ENCODE results near the gene GP5. TPM values are rescaled to one million over a fixed set of nuclear protein-coding genes. Genes with fewer than 3 reads are reported as not detected.

The GP5 gene
- total RNA-seq, 2 experiments from 2014 or later: 3.3 TPM

DNA sequence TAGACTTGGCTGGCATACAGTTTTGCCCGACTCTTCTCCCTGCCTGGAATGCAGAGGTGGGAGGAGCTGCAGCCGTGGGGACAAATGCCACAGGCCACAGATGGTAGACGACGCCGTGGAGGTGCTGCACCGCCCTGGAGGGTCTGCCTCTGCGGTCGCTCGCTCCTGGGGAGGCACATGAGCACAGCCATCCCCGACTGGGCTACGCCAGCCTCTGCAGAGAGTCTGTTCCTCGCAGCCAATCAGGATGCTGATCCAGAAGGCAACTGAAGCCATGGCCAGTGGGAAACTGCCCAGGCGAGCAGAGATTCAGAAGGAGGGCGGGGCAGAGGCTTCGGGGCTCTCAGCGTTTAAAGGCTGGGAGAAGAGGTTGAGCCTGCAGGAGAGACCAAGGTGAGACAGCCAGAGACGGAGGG, 17.6 kb downstream of the GP5 start:
- Mint-ChIP-seq H3K27me3 (peaks cover 6% of the 10 kb centered on the region), H3K9me3 (no peaks in the 10 kb centered on the region), H3K27ac (no peak overlapping the region), H3K4me1 (ENCODE audit: low read depth) (no peaks in the 10 kb centered on the region), H3K36me3 (ENCODE audit: low read depth) (no peaks in the 10 kb centered on the region), H3K4me3 (no peak overlapping the region)
- Histone ChIP-seq H3K4me1 (ENCODE audit: insufficient read depth, low read length) (no peaks in the 10 kb centered on the region), H3K27ac (ENCODE audit: low read depth in 1 of 2, low read length in 2 of 2) (no peak overlapping the region), H3K36me3 (ENCODE audit: insufficient read depth, low read length) (no peaks in the 10 kb centered on the region), H3K9me3 (ENCODE audit: control insufficient read depth in 1 of 2, insufficient read depth in 1 of 2, low read length in 2 of 2) (peaks cover 0 to 3% of the 10 kb centered on the region in 2 experiments), H3K27me3 (ENCODE audit: control insufficient read depth in 1 of 2, insufficient read depth in 2 of 2, low read length in 2 of 2) (peaks cover 0 to 2% of the 10 kb centered on the region in 2 experiments), H3K4me3 (ENCODE audit: low read length) (no peak overlapping the region)
- ChIA-PET POLR2A (interaction anchor here (0.8 kb wide), 1 partner anchor 16 kb away, joined by 6 read pairs; no protein-coding TSS in a partner anchor), CTCF (no interaction called here)
- DNase-seq (peak in 1 of 14 experiments; percentile 25), ATAC-seq (ENCODE audit: poor library complexity) (no peak)
- intact Hi-C loops (cut with DNase I, micrococcal nuclease): no loop called here
- TF ChIP-seq, protein P1, sequence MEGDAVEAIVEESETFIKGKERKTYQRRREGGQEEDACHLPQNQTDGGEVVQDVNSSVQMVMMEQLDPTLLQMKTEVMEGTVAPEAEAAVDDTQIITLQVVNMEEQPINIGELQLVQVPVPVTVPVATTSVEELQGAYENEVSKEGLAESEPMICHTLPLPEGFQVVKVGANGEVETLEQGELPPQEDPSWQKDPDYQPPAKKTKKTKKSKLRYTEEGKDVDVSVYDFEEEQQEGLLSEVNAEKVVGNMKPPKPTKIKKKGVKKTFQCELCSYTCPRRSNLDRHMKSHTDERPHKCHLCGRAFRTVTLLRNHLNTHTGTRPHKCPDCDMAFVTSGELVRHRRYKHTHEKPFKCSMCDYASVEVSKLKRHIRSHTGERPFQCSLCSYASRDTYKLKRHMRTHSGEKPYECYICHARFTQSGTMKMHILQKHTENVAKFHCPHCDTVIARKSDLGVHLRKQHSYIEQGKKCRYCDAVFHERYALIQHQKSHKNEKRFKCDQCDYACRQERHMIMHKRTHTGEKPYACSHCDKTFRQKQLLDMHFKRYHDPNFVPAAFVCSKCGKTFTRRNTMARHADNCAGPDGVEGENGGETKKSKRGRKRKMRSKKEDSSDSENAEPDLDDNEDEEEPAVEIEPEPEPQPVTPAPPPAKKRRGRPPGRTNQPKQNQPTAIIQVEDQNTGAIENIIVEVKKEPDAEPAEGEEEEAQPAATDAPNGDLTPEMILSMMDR (IDR thresholded peaks at IDR 0.05): no peak

DNA sequence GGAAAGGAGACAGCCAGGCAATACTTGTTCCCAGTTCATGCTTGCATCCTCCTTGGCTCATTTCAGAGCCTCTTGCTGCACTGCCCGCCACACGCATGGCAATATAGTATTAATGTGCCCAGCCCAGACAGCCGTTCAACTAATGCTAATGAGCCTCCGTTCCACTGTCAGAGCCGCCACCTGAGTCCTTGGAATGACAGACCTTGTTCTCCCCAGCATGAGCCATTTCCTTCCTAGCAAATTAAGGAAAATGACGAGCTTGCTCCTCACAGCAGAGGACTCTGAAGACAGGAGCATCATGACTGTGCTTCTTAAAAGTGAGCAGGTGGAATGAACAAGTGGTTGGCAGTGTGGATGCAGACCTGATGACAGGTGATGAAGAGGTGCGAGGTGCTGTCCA, 18.7 kb downstream of the GP5 start:
- H3K4me3 ChIP-seq (ENCODE audit: low read length): no peak overlapping the region
- intact Hi-C loops (cut with DNase I, micrococcal nuclease): no loop called here
- no peaks in the 10 kb centered on the region for H3K36me3 Mint-ChIP-seq (ENCODE audit: low read depth)
- no peaks in the 10 kb centered on the region for H3K36me3 ChIP-seq (ENCODE audit: insufficient read depth, low read length)
- H3K4me1 Mint-ChIP-seq (ENCODE audit: low read depth): no peaks in the 10 kb centered on the region
- H3K9me3 ChIP-seq (ENCODE audit: control insufficient read depth in 1 of 2, insufficient read depth in 1 of 2, low read length in 2 of 2): peaks cover 0 to 3% of the 10 kb centered on the region in 2 experiments
- H3K9me3 Mint-ChIP-seq: no peaks in the 10 kb centered on the region
- ChIA-PET CTCF (no interaction called here), POLR2A (no interaction called here)
- peaks cover 6% of the 10 kb centered on the region for H3K27me3 Mint-ChIP-seq
- TF ChIP-seq, protein P1 (IDR thresholded peaks at IDR 0.05): no peak
- no peak overlapping the region for H3K27ac ChIP-seq (ENCODE audit: low read depth in 1 of 2, low read length in 2 of 2)
- ATAC-seq (ENCODE audit: poor library complexity) (no peak), DNase-seq (no peak)
- H3K4me3 Mint-ChIP-seq: no peak overlapping the region
- H3K27ac Mint-ChIP-seq: no peak overlapping the region
- no peaks in the 10 kb centered on the region for H3K4me1 ChIP-seq (ENCODE audit: insufficient read depth, low read length)
- H3K27me3 ChIP-seq (ENCODE audit: control insufficient read depth in 1 of 2, insufficient read depth in 2 of 2, low read length in 2 of 2): peaks cover 0 to 2% of the 10 kb centered on the region in 2 experiments

DNA sequence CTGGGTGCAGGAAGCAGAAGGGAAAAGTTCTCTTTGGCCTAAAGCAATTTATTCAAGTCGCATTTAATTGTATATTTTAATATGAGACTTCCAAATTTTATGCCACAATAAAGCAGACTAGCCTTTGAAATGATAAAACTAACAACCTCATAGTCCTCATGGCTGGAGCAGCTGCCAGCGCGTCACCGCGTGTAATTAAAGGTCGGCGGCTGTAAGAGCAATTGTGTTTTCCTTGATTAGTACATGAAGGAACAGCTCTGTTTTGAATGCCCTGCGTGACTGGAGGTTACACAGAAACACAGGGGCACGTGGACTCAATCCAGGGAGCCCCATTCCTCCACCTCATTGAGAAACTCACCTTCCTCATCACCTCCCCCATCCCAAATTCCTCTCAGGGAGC, 19.4 kb downstream of the GP5 start:
- DNase-seq: no peak
- intact Hi-C loops (cut with DNase I, micrococcal nuclease): no loop called here
- H3K4me1 ChIP-seq (ENCODE audit: insufficient read depth, low read length): no peaks in the 10 kb centered on the region
- Mint-ChIP-seq H3K36me3 (ENCODE audit: low read depth) (no peaks in the 10 kb centered on the region), H3K4me3 (no peak overlapping the region), H3K27ac (no peak overlapping the region), H3K4me1 (ENCODE audit: low read depth) (no peaks in the 10 kb centered on the region), H3K27me3 (peaks cover 6% of the 10 kb centered on the region), H3K9me3 (no peaks in the 10 kb centered on the region)
- H3K9me3 ChIP-seq (ENCODE audit: control insufficient read depth in 1 of 2, insufficient read depth in 1 of 2, low read length in 2 of 2): peaks cover 0 to 3% of the 10 kb centered on the region in 2 experiments
- no peaks in the 10 kb centered on the region for H3K36me3 ChIP-seq (ENCODE audit: insufficient read depth, low read length)
- no peak for ATAC-seq (ENCODE audit: poor library complexity)
- no peak overlapping the region for H3K4me3 ChIP-seq (ENCODE audit: low read length)
- no peak overlapping the region for H3K27ac ChIP-seq (ENCODE audit: low read depth in 1 of 2, low read length in 2 of 2)
- H3K27me3 ChIP-seq (ENCODE audit: control insufficient read depth in 1 of 2, insufficient read depth in 2 of 2, low read length in 2 of 2): peaks cover 0 to 2% of the 10 kb centered on the region in 2 experiments
- TF ChIP-seq, protein P1 (IDR thresholded peaks at IDR 0.05): no peak
- ChIA-PET CTCF (no interaction called here), POLR2A (no interaction called here)

Data from CD4-positive, alpha-beta T cell (primary cell).